ENCODE results near the gene NDUFA6. TPM values are rescaled to one million over a fixed set of nuclear protein-coding genes. Genes with fewer than 3 reads are reported as not detected.

The NDUFA6 gene
- total RNA-seq, 1 experiment from 2014 or later, result 80.5 TPM

DNA sequence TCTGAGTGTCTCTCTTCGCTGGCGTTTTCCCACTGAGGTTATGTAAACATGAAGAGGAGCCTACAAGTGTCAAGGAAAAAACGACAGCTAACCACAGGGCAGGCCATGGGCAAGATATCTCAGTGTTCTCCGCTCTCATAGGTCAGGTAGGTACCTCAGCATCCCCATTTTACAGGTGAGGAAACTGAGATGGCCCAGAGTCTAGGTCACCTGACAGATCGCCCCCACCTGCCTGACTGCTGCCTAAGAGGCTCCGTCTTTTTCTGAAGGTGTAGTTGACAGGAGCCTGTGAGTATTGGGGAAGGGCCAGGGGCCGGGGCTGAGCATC, 847 bp upstream of the NDUFA6 start:
- H3K27me3 ChIP-seq (ENCODE audit: insufficient read depth, low read length), result no peaks in the 10 kb centered on the region
- H3K36me3 ChIP-seq (ENCODE audit: control insufficient read depth in 1 of 2, insufficient read depth in 2 of 2, low read length in 2 of 2), result peaks cover 5 to 17% of the 10 kb centered on the region in 2 experiments; a peak in 3 of 4 replicates
- no peak for DNase-seq (ENCODE audit: low read depth, low spot score)
- H3K9me2 ChIP-seq (ENCODE audit: insufficient read depth), result no peaks in the 10 kb centered on the region
- ChIA-PET RAD21 (ENCODE audit: low non-redundant PET in 1 of 2, low total read pairs in 2 of 2, uncharacterized antibody in 2 of 2, unreplicated experiment in 2 of 2) (no interaction called here), POLR2A (interaction anchor here (1.0 to 4.2 kb wide), 5 partner anchors 10 to 352 kb away, joined by 3 to 27 read pairs (median 4); partner anchors contain the start of gene SMDT1), CTCF (interaction anchor here (1.3 to 3.6 kb wide), 9 partner anchors 11 to 382 kb away, joined by 4 to 32 read pairs (median 9); partner anchors contain the start of gene SMDT1)
- ATAC-seq, result no peak
- H2AFZ ChIP-seq (ENCODE audit: low read depth, low read length, poor library complexity, severe bottlenecking), result peak overlapping the region; percentile 74
- H3K79me2 ChIP-seq (ENCODE audit: insufficient read depth, low read length), result peaks cover 24% of the 10 kb centered on the region
- peak overlapping the region; percentile 95 for H3K9ac ChIP-seq (ENCODE audit: low read length)
- TF ChIP-seq ZFX (IDR thresholded peaks at IDR 0.05), result no peak
- TF ChIP-seq SRF (IDR thresholded peaks at IDR 0.05; ENCODE audit: low read depth), result no peak
- TF ChIP-seq POLR2A (IDR thresholded peaks at IDR 0.05; ENCODE audit: borderline replicate concordance, extremely low read depth, insufficient read depth, insufficient read length), result no peak
- TF ChIP-seq CEBPB (IDR thresholded peaks at IDR 0.05; ENCODE audit: low read depth), result no peak
- no peaks in the 10 kb centered on the region; the same call in 1 of the 2 replicates for H4K20me1 ChIP-seq (ENCODE audit: insufficient read depth)
- intact Hi-C loops (cut with micrococcal nuclease), result no loop called here
- peaks cover 5 to 19% of the 10 kb centered on the region in 2 experiments; a peak in 3 of 4 replicates for H3K4me1 ChIP-seq (ENCODE audit: control insufficient read depth in 1 of 2, insufficient read depth in 2 of 2, low read length in 2 of 2)
- BruUV-seq (replicated peaks), result no TSS peak
- H3K4me3 ChIP-seq (replicated peaks in 1 of 2; ENCODE audit: low read depth in 1 of 2, low read length in 2 of 2), result peak overlapping the region; percentile 79 to 89
- peak overlapping the region; percentile 90 for H3K27ac ChIP-seq (ENCODE audit: low read depth, low read length)
- peak overlapping the region; percentile 88 for H3K4me2 ChIP-seq (ENCODE audit: low read length)
- H3K9me3 ChIP-seq (ENCODE audit: control insufficient read depth in 1 of 2, insufficient read depth in 1 of 2, low read depth in 1 of 2, low read length in 2 of 2), result peaks cover 0 to 10% of the 10 kb centered on the region in 2 experiments; a peak in 1 of 4 replicates

DNA sequence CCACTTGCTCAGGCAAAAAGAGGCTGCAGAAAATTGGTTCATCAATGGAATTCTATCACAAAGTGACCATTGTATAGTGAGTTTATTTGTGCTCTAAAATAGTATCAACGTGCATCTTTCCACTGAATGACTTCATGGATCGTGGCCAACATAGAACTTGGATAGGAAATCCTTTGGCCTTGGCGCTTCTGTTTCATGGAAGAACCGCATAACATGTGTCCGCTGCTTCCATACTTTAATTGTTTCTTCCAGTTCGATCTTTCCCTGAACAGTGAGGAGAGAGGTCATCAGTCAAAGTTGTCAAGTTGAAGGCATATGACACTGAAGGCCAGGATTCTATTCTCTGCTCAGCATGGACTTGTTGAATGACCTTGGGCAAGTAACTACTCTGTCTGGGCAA, 4.5 kb downstream of the NDUFA6 start:
- Histone ChIP-seq H3K4me3 (replicated peaks in 1 of 2; ENCODE audit: low read depth in 1 of 2, low read length in 2 of 2) (no peak overlapping the region), H3K9me3 (ENCODE audit: control insufficient read depth in 1 of 2, insufficient read depth in 1 of 2, low read depth in 1 of 2, low read length in 2 of 2) (peaks cover 0 to 10% of the 10 kb centered on the region in 2 experiments; a peak in 1 of 4 replicates)
- TF ChIP-seq SIN3A (IDR thresholded peaks at IDR 0.05; ENCODE audit: low read depth) (no peak), EZH2 (IDR thresholded peaks at IDR 0.05) (no peak), EGR1 (IDR thresholded peaks at IDR 0.05; ENCODE audit: low read depth) (no peak), ZBTB33 (IDR thresholded peaks at IDR 0.05; ENCODE audit: extremely low read depth, insufficient replicate concordance, low read length) (no peak), YY1 (IDR thresholded peaks at IDR 0.05; ENCODE audit: extremely low read depth, insufficient replicate concordance, low read depth, low read length) (no peak), ZFX (IDR thresholded peaks at IDR 0.05) (no peak), FOSL1 (IDR thresholded peaks at IDR 0.05; ENCODE audit: low read depth) (no peak), REST (IDR thresholded peaks at IDR 0.05; ENCODE audit: low read depth) (no peak), ZNF274 (IDR thresholded peaks at IDR 0.05; ENCODE audit: low read depth, low read length) (no peak), POLR2AphosphoS5 (IDR thresholded peaks at IDR 0.05; ENCODE audit: low read depth, low read length) (no peak), ATF3 (IDR thresholded peaks at IDR 0.05) (no peak)

More for the DNA sequence above, 4.5 kb downstream of the NDUFA6 start:
- H3K27me3 ChIP-seq (ENCODE audit: insufficient read depth, low read length), result no peaks in the 10 kb centered on the region
- H2AFZ ChIP-seq (ENCODE audit: low read depth, low read length, poor library complexity, severe bottlenecking), result no peak overlapping the region
- ChIA-PET CTCF (no interaction called here), RAD21 (ENCODE audit: low non-redundant PET in 1 of 2, low total read pairs in 2 of 2, uncharacterized antibody in 2 of 2, unreplicated experiment in 2 of 2) (no interaction called here), POLR2A (no interaction called here)
- ATAC-seq (no peak), DNase-seq (ENCODE audit: low read depth, low spot score) (no peak)
- no peak overlapping the region for H3K4me2 ChIP-seq (ENCODE audit: low read length)
- no peak overlapping the region for H3K9ac ChIP-seq (ENCODE audit: low read length)
- BruUV-seq (replicated peaks), result no TSS peak
- intact Hi-C loops (cut with micrococcal nuclease), result no loop called here
- H3K4me1 ChIP-seq (ENCODE audit: control insufficient read depth in 1 of 2, insufficient read depth in 2 of 2, low read length in 2 of 2), result peaks cover 0 to 13% of the 10 kb centered on the region in 2 experiments; a peak in 2 of 4 replicates
- H3K9me2 ChIP-seq (ENCODE audit: insufficient read depth), result no peaks in the 10 kb centered on the region
- H3K36me3 ChIP-seq (ENCODE audit: control insufficient read depth in 1 of 2, insufficient read depth in 2 of 2, low read length in 2 of 2), result peaks cover 17 to 36% of the 10 kb centered on the region in 2 experiments; a peak in 3 of 4 replicates
- no peaks in the 10 kb centered on the region; the same call in 1 of the 2 replicates for H4K20me1 ChIP-seq (ENCODE audit: insufficient read depth)
- no peak overlapping the region for H3K27ac ChIP-seq (ENCODE audit: low read depth, low read length)
- H3K79me2 ChIP-seq (ENCODE audit: insufficient read depth, low read length), result peaks cover 28% of the 10 kb centered on the region
